Panc1 (cell line): ENCODE data around the gene MPND. TPM values are rescaled to one million over a fixed set of nuclear protein-coding genes. Genes with fewer than 3 reads are reported as not detected.

ENCODE experiments used
- ATAC-seq: fragments of 200-7000 bp; cut with Tn5 transposase; 2 replicates; pipeline ENCODE4 v1.9.1; 2020; ENCODE audit warnings: mild to moderate bottlenecking, moderate library complexity
- BruUV-seq: library from RNA; stranded (reverse); fragments of 400-500 nt; replicated peaks from 2 replicates; lab custom pipeline; 2021; lab: Mats Ljungman, UMichigan
- CTCF ChIA-PET: fragments of 300-600 bp; sonication (Branson Sonifier 250); formaldehyde crosslinking; loops from one replicate; lab custom pipeline; 2022; ENCODE audit warnings: antibody characterized with exemption; lab: Charles Lee
- POLR2A ChIA-PET: fragments of 300-600 bp; sonication (Branson Sonifier 250); formaldehyde crosslinking; loops from one replicate; lab custom pipeline; 2022; ENCODE audit warnings: antibody characterized with exemption; lab: Charles Lee
- DNase-seq: peaks from one replicate; pipeline ENCODE4 v3.0.0-alpha.2; 2010; ENCODE audit warnings: low read depth, low spot score
- H3K27ac ChIP-seq: 2 replicates; pipeline ENCODE4 v1.5.1; 2011; ENCODE audit warnings: mild to moderate bottlenecking, low read length, inconsistent platforms
- H3K27me3 ChIP-seq: fragments of 200-500 bp; sonication (Bioruptor generic); 2 replicates; pipeline ENCODE4 v1.6.0; 2014; ENCODE audit warnings: low read length, inconsistent platforms; ENCODE audit not compliant: control insufficient read depth, insufficient read depth
- H3K36me3 ChIP-seq: fragments of 200-500 bp; sonication (Bioruptor generic); 2 replicates; pipeline ENCODE4 v1.5.1; 2014; ENCODE audit warnings: inconsistent platforms, mild to moderate bottlenecking, low read length, moderate library complexity; ENCODE audit not compliant: control insufficient read depth, insufficient read depth
- H3K4me1 ChIP-seq: 2 replicates; pipeline ENCODE4 v1.5.1; 2011; ENCODE audit warnings: inconsistent platforms, mild to moderate bottlenecking, low read length, moderate library complexity; ENCODE audit not compliant: control insufficient read depth, insufficient read depth
- H3K4me3 ChIP-seq, 2 experiments: 2 replicates each; pipeline ENCODE4 v1.5.1; 2011 to 2012; ENCODE audit warnings: low read depth in 2 of 2, low read length in 2 of 2, mild to moderate bottlenecking in 2 of 2, inconsistent platforms in 1 of 2, moderate library complexity in 1 of 2
- H3K9me3 ChIP-seq: fragments of 200-500 bp; sonication (Bioruptor generic); 2 replicates; pipeline ENCODE4 v1.5.1; 2014; ENCODE audit warnings: low read depth, mild to moderate bottlenecking, inconsistent platforms, low read length, moderate library complexity; ENCODE audit not compliant: control insufficient read depth, insufficient read depth
- POLR2AphosphoS5 ChIP-seq: IDR thresholded peaks from 2 replicates; pipeline ENCODE4 v1.6.1; 2012; ENCODE audit warnings: mild to moderate bottlenecking, low read depth, low read length, moderate library complexity
- SIN3A ChIP-seq: IDR thresholded peaks from 2 replicates; pipeline ENCODE4 v1.6.1; 2012; ENCODE audit warnings: low read depth, mild to moderate bottlenecking, low read length, moderate library complexity, borderline replicate concordance; ENCODE audit not compliant: insufficient read depth
- TCF7L2 ChIP-seq: IDR thresholded peaks from 2 replicates; pipeline ENCODE4 v1.6.1; 2011; ENCODE audit warnings: mild to moderate bottlenecking, low read depth, low read length, inconsistent platforms
- in situ Hi-C: cut with HindIII; loops from 2 replicates; pipeline ENCODE4 v1.10.0; 2016; ENCODE audit warnings: low sequenced_read_pairs, low pct_unique_long_range_greater_than_20kb
- intact Hi-C: fragments of 100-400 bp; cut with micrococcal nuclease; formaldehyde crosslinking; loops from one replicate; pipeline ENCODE4 v1.10.0; 2022; ENCODE audit not compliant: unreplicated experiment
- total RNA-seq: library from RNA; stranded (reverse); gene quantifications from one replicate; pipeline ENCODE4 v1.2.1, GENCODE V29; 2021; ENCODE audit not compliant: unreplicated experiment
- TF ChIP-seq, protein P1 (sequence below), 2 experiments: IDR thresholded peaks; 2 replicates each; pipeline ENCODE4 v1.6.1; 2011 to 2012; ENCODE audit warnings: low read depth in 2 of 2, control low read depth in 1 of 2, low read length in 1 of 2, mild to moderate bottlenecking in 1 of 2, moderate library complexity in 1 of 2; ENCODE audit not compliant: insufficient read depth in 1 of 2
- TF ChIP-seq, protein P2 (sequence below): fragments of 450-650 bp; IDR thresholded peaks from 2 replicates; pipeline ENCODE4 v1.5.1; 2017; ENCODE audit warnings: mild to moderate bottlenecking

MPND gene
- total RNA-seq, 1 experiment from 2014 or later = 22.9 TPM

DNA sequence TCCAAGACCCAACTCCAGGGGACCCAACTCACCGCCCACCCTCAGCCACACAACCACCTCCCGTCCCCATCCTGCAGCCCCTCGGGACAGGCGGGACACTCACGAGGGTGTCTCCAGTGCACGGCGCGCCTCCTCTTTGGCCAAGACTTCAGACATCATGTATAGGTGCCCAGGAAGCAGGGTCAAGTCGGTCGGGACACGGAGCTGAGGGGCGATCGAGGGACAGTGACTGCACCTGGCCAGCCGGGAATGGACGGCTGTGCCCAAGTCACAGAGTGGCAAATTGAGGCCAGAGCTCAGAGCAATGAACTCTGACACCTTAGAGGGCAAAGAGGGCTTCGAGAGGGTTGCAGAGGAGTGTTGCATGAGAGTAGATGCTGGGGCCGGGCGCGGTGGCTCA lies 13.5 kb upstream of the MPND start:
- H3K4me1 ChIP-seq = no peaks in the 10 kb centered on the region
- no peaks in the 10 kb centered on the region for H3K27me3 ChIP-seq
- intact Hi-C loops (no loop called here), in situ Hi-C loops (no loop called here)
- no peak overlapping the region for H3K27ac ChIP-seq
- ATAC-seq = no peak
- CTCF ChIA-PET = no interaction called here
- H3K9me3 ChIP-seq = no peaks in the 10 kb centered on the region
- no peaks in the 10 kb centered on the region for H3K36me3 ChIP-seq
- no peak for TF ChIP-seq TCF7L2
- TF ChIP-seq, protein P1, sequence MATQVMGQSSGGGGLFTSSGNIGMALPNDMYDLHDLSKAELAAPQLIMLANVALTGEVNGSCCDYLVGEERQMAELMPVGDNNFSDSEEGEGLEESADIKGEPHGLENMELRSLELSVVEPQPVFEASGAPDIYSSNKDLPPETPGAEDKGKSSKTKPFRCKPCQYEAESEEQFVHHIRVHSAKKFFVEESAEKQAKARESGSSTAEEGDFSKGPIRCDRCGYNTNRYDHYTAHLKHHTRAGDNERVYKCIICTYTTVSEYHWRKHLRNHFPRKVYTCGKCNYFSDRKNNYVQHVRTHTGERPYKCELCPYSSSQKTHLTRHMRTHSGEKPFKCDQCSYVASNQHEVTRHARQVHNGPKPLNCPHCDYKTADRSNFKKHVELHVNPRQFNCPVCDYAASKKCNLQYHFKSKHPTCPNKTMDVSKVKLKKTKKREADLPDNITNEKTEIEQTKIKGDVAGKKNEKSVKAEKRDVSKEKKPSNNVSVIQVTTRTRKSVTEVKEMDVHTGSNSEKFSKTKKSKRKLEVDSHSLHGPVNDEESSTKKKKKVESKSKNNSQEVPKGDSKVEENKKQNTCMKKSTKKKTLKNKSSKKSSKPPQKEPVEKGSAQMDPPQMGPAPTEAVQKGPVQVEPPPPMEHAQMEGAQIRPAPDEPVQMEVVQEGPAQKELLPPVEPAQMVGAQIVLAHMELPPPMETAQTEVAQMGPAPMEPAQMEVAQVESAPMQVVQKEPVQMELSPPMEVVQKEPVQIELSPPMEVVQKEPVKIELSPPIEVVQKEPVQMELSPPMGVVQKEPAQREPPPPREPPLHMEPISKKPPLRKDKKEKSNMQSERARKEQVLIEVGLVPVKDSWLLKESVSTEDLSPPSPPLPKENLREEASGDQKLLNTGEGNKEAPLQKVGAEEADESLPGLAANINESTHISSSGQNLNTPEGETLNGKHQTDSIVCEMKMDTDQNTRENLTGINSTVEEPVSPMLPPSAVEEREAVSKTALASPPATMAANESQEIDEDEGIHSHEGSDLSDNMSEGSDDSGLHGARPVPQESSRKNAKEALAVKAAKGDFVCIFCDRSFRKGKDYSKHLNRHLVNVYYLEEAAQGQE (IDR thresholded peaks at IDR 0.05; ENCODE audit: insufficient read depth in 1 of 2, low read depth in 2 of 2, low read length in 1 of 2) = no peak
- no TSS peak for BruUV-seq
- no peak overlapping the region for H3K4me3 ChIP-seq
- POLR2A ChIA-PET = no interaction called here
- DNase-seq = no peak

DNA sequence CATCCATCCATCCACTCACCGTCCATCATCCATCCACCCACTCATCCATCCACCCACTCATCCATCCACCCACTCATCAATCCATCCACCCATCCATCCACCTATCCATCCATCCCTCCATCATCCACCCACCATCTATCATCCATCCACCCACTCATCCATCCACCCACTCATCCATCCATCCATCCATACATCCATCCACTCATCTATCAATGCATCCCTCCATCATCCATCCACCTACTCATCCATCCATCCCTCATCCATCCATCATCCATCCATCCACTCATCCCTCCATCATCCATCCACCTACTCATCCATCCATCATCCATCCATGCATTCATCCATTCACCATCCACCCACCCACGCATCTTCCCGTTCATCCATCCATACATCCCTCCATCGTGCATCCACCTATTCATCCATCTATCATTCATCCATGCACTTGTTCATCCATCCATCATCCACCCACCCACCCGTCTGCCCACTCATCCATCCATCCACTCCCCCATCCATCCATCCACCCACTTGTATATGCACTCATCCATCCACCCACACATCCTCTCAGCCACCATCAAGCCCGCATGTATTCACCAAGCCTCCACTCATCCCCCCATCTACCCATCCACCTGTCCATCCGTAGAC lies 8.3 kb upstream of the MPND start:
- ATAC-seq (no peak), DNase-seq (no peak)
- Histone ChIP-seq H3K9me3 (no peaks in the 10 kb centered on the region), H3K27me3 (no peaks in the 10 kb centered on the region), H3K4me1 (no peaks in the 10 kb centered on the region), H3K36me3 (no peaks in the 10 kb centered on the region), H3K27ac (no peak overlapping the region), H3K4me3 (no peak overlapping the region)
- ChIA-PET CTCF (no interaction called here), POLR2A (no interaction called here)
- in situ Hi-C loops (no loop called here), intact Hi-C loops (no loop called here)
- TF ChIP-seq, protein P1 (IDR thresholded peaks at IDR 0.05; ENCODE audit: insufficient read depth in 1 of 2, low read depth in 2 of 2, low read length in 1 of 2) = no peak
- TF ChIP-seq TCF7L2 = no peak
- TF ChIP-seq SIN3A = no peak
- TF ChIP-seq POLR2AphosphoS5 = no peak
- TF ChIP-seq, protein P2, sequence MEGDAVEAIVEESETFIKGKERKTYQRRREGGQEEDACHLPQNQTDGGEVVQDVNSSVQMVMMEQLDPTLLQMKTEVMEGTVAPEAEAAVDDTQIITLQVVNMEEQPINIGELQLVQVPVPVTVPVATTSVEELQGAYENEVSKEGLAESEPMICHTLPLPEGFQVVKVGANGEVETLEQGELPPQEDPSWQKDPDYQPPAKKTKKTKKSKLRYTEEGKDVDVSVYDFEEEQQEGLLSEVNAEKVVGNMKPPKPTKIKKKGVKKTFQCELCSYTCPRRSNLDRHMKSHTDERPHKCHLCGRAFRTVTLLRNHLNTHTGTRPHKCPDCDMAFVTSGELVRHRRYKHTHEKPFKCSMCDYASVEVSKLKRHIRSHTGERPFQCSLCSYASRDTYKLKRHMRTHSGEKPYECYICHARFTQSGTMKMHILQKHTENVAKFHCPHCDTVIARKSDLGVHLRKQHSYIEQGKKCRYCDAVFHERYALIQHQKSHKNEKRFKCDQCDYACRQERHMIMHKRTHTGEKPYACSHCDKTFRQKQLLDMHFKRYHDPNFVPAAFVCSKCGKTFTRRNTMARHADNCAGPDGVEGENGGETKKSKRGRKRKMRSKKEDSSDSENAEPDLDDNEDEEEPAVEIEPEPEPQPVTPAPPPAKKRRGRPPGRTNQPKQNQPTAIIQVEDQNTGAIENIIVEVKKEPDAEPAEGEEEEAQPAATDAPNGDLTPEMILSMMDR = no peak
- BruUV-seq = no TSS peak
